OCI-LY1 (cell line): ENCODE data around the gene SLC50A1.

Experiments used
- H2AFZ ChIP-seq: fragments of 200-600 bp; sonication (generic), shearing (Covaris generic); 2 replicates; pipeline ENCODE4 v1.6.0; 2014; ENCODE audit warnings: antibody characterized with exemption, mild to moderate bottlenecking, low read length
- H3F3A ChIP-seq: fragments of 200-600 bp; sonication (generic), shearing (Covaris generic); 2 replicates; pipeline ENCODE4 v1.6.0; 2014; ENCODE audit warnings: mild to moderate bottlenecking, antibody characterized with exemption, low read length, moderate library complexity; ENCODE audit not compliant: insufficient read depth
- H3K27ac ChIP-seq: fragments of 200-600 bp; sonication (generic); 2 replicates; pipeline ENCODE4 v1.5.1; 2014; ENCODE audit warnings: low read length, mixed run types, mild to moderate bottlenecking, low read depth; ENCODE audit not compliant: poor library complexity, severe bottlenecking
- H3K27me3 ChIP-seq: fragments of 200-600 bp; sonication (generic); 2 replicates; pipeline ENCODE4 v1.6.0; 2014; ENCODE audit warnings: antibody characterized with exemption, mild to moderate bottlenecking, low read length, moderate library complexity; ENCODE audit not compliant: insufficient read depth
- H3K36me3 ChIP-seq: fragments of 200-600 bp; sonication (generic); 2 replicates; pipeline ENCODE4 v1.6.1; 2014; ENCODE audit warnings: mild to moderate bottlenecking, antibody characterized with exemption, low read length, moderate library complexity, mixed read lengths; ENCODE audit not compliant: insufficient read depth
- H3K4me1 ChIP-seq: fragments of 200-600 bp; sonication (generic); 2 replicates; pipeline ENCODE4 v1.5.1; 2014; ENCODE audit warnings: mild to moderate bottlenecking, low read length, moderate library complexity; ENCODE audit not compliant: insufficient read depth, severe bottlenecking
- H3K4me2 ChIP-seq: fragments of 200-600 bp; sonication (generic), shearing (Covaris generic); 2 replicates; pipeline ENCODE4 v1.6.1; 2014; ENCODE audit warnings: low read length
- H3K4me3 ChIP-seq: fragments of 200-600 bp; sonication (generic); 2 replicates; pipeline ENCODE4 v1.5.1; 2014; ENCODE audit warnings: low read length, low read depth, mild to moderate bottlenecking, mixed read lengths; ENCODE audit not compliant: poor library complexity, severe bottlenecking
- H3K79me2 ChIP-seq: fragments of 200-600 bp; shearing (Covaris generic); 2 replicates; pipeline ENCODE4 v1.6.1; 2016; ENCODE audit warnings: mixed run types, low read length, mixed read lengths; ENCODE audit not compliant: insufficient read depth
- H3K9ac ChIP-seq: fragments of 200-600 bp; sonication (generic), shearing (Covaris generic); 2 replicates; pipeline ENCODE4 v1.6.1; 2014; ENCODE audit warnings: mild to moderate bottlenecking, low read length, mixed read lengths
- H3K9me2 ChIP-seq: fragments of 200-600 bp; sonication (generic), shearing (Covaris generic); 2 replicates; pipeline ENCODE4 v1.6.1; 2014; ENCODE audit warnings: low read depth, mild to moderate bottlenecking, low read length, mixed read lengths
- H3K9me3 ChIP-seq: fragments of 200-600 bp; shearing (Covaris generic); 2 replicates; pipeline ENCODE4 v1.6.1; 2014; ENCODE audit warnings: low read length, mixed read lengths
- H4K20me1 ChIP-seq: fragments of 200-600 bp; sonication (generic), shearing (Covaris generic); 2 replicates; pipeline ENCODE4 v1.6.0; 2016; ENCODE audit warnings: mild to moderate bottlenecking, low read length; ENCODE audit not compliant: insufficient read depth
- CTCF ChIP-seq: fragments of 200-600 bp; sonication (generic), shearing (Covaris generic); IDR thresholded peaks from 2 replicates; pipeline ENCODE4 v1.5.1; 2017; ENCODE audit warnings: mild to moderate bottlenecking, antibody characterized with exemption, low read length, moderate library complexity, mixed read lengths
- EZH2 ChIP-seq: fragments of 200-600 bp; sonication (generic), shearing (Covaris generic); IDR thresholded peaks from 2 replicates; pipeline ENCODE4 v1.8.0; 2017; ENCODE audit warnings: borderline replicate concordance, mixed run types, mild to moderate bottlenecking, antibody characterized with exemption, low read length, moderate library complexity, mixed read lengths

SLC50A1 gene

GRCh38 chr1:155188268-155188667, 52.6 kb downstream of the SLC50A1 start:
- Histone ChIP-seq H3K4me2 (no peak overlapping the region), H3F3A (no peaks in the 10 kb centered on the region), H2AFZ (no peak overlapping the region), H3K4me1 (peaks cover 21% of the 10 kb centered on the region), H3K4me3 (no peak overlapping the region), H3K9me2 (no peaks in the 10 kb centered on the region), H3K79me2 (no peaks in the 10 kb centered on the region), H3K9ac (no peak overlapping the region), H3K9me3 (no peaks in the 10 kb centered on the region), H3K27me3 (no peaks in the 10 kb centered on the region; the same call in 1 of the 2 replicates), H3K27ac (no peak overlapping the region), H3K36me3 (no peaks in the 10 kb centered on the region), H4K20me1 (no peaks in the 10 kb centered on the region)
- no peak for TF ChIP-seq EZH2
- no peak for TF ChIP-seq CTCF
